ENCODE results near the gene VGLL4.

DNA sequence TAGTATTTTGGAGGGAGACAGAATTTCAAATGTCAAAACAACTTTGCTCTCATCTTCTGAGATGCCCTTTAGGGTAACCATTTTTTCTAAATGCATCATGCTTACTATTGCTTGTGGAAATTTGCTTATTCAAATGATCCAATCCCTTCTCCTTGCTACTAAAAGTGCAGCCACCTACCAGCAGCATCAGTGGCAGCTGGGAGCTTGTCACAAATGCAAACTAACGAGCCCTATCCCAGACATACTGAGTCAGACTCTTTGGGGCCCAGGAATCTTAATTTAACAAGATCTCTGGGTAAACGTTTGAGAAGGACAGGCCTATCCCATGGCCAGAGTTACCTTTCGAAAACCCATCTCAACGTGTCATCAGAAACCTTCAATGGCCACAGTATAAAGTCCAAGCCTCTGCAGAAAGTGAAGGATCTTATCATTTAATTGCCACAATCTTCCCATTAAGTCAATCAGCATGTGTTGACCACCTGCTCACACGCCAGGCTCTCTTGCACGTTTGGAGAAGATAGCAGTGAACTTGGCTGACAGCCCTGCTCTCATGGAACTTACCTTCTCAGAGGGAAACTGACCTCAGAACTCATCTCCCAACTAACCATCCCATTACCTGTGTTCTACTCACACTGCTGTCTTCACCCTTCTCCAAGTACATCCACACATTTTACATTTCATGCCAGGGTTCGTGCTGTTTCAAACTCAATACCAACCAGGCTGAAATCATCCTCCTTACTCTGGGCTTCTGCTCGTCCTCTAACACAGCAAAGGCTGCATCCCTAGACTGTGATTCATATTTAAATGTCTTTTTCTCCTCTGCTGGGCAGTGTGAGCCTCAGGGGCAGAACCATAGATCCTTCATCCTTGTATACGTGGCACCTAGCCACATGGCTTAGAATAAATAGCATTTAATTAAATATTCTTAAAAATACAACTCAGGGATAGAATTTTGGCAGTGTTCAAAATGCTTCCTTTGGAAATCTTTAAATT, 24.8 kb upstream of the VGLL4 start:
- TF ChIP-seq EZH2phosphoT487 (IDR thresholded peaks at IDR 0.05; ENCODE audit: borderline replicate concordance, low read length) (no peak), EZH2 (IDR thresholded peaks at IDR 0.05; ENCODE audit: low read length, unreplicated experiment) (no peak)

All from PC-3 (cell line).